Keratinocyte (primary cell): ENCODE results near the gene DDX51. TPM values are rescaled to one million over a fixed set of nuclear protein-coding genes. Genes with fewer than 3 reads are reported as not detected.

Experiments used
- DNase-seq: peaks from one replicate; pipeline ENCODE4 v3.0.0-alpha.2; 2011; ENCODE audit warnings: low read depth, missing footprints, low spot score
- FAIRE-seq: peaks from 2 replicates; lab custom pipeline; 2011; peaks lifted over from hg19 to GRCh38; lab: Jason Lieb, UNC
- H2AFZ ChIP-seq: 2 replicates; pipeline ENCODE4 v1.6.0; 2012; ENCODE audit warnings: low read length, control low read depth, inconsistent platforms; ENCODE audit not compliant: control insufficient read depth
- H3K27ac ChIP-seq: 2 replicates; pipeline ENCODE4 v1.5.1; 2011; ENCODE audit warnings: low read length; ENCODE audit not compliant: control insufficient read depth, insufficient read depth
- H3K27me3 ChIP-seq: 3 replicates; pipeline ENCODE4 v1.6.0; 2011; ENCODE audit warnings: low read length; ENCODE audit not compliant: control insufficient read depth, insufficient read depth; ENCODE audit errors: extremely low read depth
- H3K36me3 ChIP-seq, 2 experiments: 2 replicates in 1 of 2; 3 replicates in 1 of 2; pipeline ENCODE4 v1.5.1; 2011; ENCODE audit warnings: low read length in 2 of 2, mild to moderate bottlenecking in 1 of 2; ENCODE audit not compliant: control insufficient read depth in 2 of 2, insufficient read depth in 2 of 2; ENCODE audit errors: extremely low read depth in 1 of 2
- H3K4me1 ChIP-seq: 3 replicates; pipeline ENCODE4 v1.5.1; 2011; ENCODE audit warnings: low read length; ENCODE audit not compliant: control insufficient read depth, insufficient read depth; ENCODE audit errors: extremely low read depth
- H3K4me2 ChIP-seq: 3 replicates; pipeline ENCODE4 v1.6.0; 2011; ENCODE audit warnings: low read depth, low read length; ENCODE audit not compliant: control insufficient read depth, insufficient read depth; ENCODE audit errors: extremely low read depth
- H3K4me3 ChIP-seq, 3 experiments: fragments of 200-600 bp in 1 of 3; sonication (generic) in 1 of 3; 2 replicates in 2 of 3; 3 replicates in 1 of 3; pipeline ENCODE4 v1.5.1; 2011 to 2016; ENCODE audit warnings: low read length in 3 of 3, mild to moderate bottlenecking in 3 of 3, control low read depth in 2 of 3, inconsistent platforms in 1 of 3, low read depth in 1 of 3, mixed read lengths in 1 of 3, mixed run types in 1 of 3, moderate library complexity in 1 of 3; ENCODE audit not compliant: control insufficient read depth in 2 of 3, insufficient read depth in 2 of 3; ENCODE audit errors: extremely low read depth in 1 of 3
- H3K79me2 ChIP-seq: 2 replicates; pipeline ENCODE4 v1.6.0; 2012; ENCODE audit warnings: low read length; ENCODE audit not compliant: control insufficient read depth, insufficient read depth
- H3K9ac ChIP-seq: 3 replicates; pipeline ENCODE4 v1.6.0; 2011; ENCODE audit warnings: low read length; ENCODE audit not compliant: control insufficient read depth, insufficient read depth; ENCODE audit errors: extremely low read depth
- H3K9me1 ChIP-seq: 3 replicates; pipeline ENCODE4 v1.6.0; 2011; ENCODE audit warnings: low read length; ENCODE audit not compliant: control insufficient read depth, insufficient read depth; ENCODE audit errors: extremely low read depth
- H3K9me3 ChIP-seq: 2 replicates; pipeline ENCODE4 v1.5.1; 2012; ENCODE audit warnings: low read depth, low read length; ENCODE audit not compliant: control insufficient read depth
- H4K20me1 ChIP-seq: 3 replicates; pipeline ENCODE4 v1.6.0; 2011; ENCODE audit warnings: low read length; ENCODE audit not compliant: control insufficient read depth, insufficient read depth; ENCODE audit errors: extremely low read depth
- EZH2 ChIP-seq: IDR thresholded peaks from one replicate; pipeline ENCODE4 v1.6.1; 2012; ENCODE audit warnings: inconsistent platforms, mild to moderate bottlenecking, low read length, moderate library complexity
- dilution Hi-C: fragments of 300-500 bp; cut with MboI; formaldehyde crosslinking; loops from one replicate; pipeline ENCODE4 v1.7.0; 2020; ENCODE audit warnings: low sequenced_read_pairs; ENCODE audit not compliant: extremely low pct_ligation_motif_present
- polyA plus RNA-seq, 5 experiments: library from polyadenylated mRNA; depleted of rRNA in 3 of 5; stranded (reverse) in 3 of 5; stranded (forward) in 1 of 5; unstranded in 1 of 5; fragments of >200 nt; gene quantifications; 1 replicate in 1 of 5; 2 replicates in 3 of 5; 3 replicates in 1 of 5; pipeline versions ENCODE4 v1.2.1 to v1.2.3, GENCODE V29; 2011 to 2012; ENCODE audit warnings: missing spikeins in 2 of 5, low read depth in 1 of 5, low replicate concordance in 1 of 5
- TF ChIP-seq, protein P1 (sequence below), 3 experiments: IDR thresholded peaks in 1 of 3; conservative IDR thresholded peaks in 1 of 3; optimal IDR thresholded peaks in 1 of 3; 2 replicates in 2 of 3; 3 replicates in 1 of 3; pipeline versions ENCODE3 to v1.5.1; 2011; ENCODE audit warnings: low read length in 3 of 3, mild to moderate bottlenecking in 3 of 3, moderate library complexity in 2 of 3, control low read depth in 1 of 3, inconsistent platforms in 1 of 3; ENCODE audit not compliant: insufficient read depth in 2 of 3; ENCODE audit errors: extremely low read depth in 1 of 3

DDX51 gene
- polyA plus RNA-seq, 1 donor (not counting 4 experiments of a cell fraction or from before 2014, with no cell fraction given), result 7.4 TPM

- Histone ChIP-seq H3K27me3 (no peaks in the 10 kb centered on the region), H3K4me2 (no peak overlapping the region), H4K20me1 (no peaks in the 10 kb centered on the region), H3K79me2 (no peaks in the 10 kb centered on the region), H3K36me3 (peaks cover 14 to 19% of the 10 kb centered on the region in 2 experiments), H3K4me1 (no peaks in the 10 kb centered on the region), H3K27ac (no peak overlapping the region), H3K9ac (no peak overlapping the region), H3K9me3 (no peaks in the 10 kb centered on the region), H2AFZ (no peak overlapping the region), H3K9me1 (no peaks in the 10 kb centered on the region), H3K4me3 (no peak overlapping the region)
- no peak for TF ChIP-seq EZH2
- FAIRE-seq (no peak), DNase-seq (no peak)
- dilution Hi-C loops, result no loop called here
These were observed 33.4 kb downstream of the DDX51 start for GRCh38 chr12:132110677-132111076.

GRCh38 chr12:132109741-132110140 is 34.4 kb downstream of the DDX51 start:
- no peaks in the 10 kb centered on the region for H3K79me2 ChIP-seq
- H3K36me3 ChIP-seq, result peaks cover 9 to 17% of the 10 kb centered on the region in 2 experiments
- H3K27me3 ChIP-seq, result no peaks in the 10 kb centered on the region
- DNase-seq (no peak), FAIRE-seq (no peak)
- H2AFZ ChIP-seq, result no peak overlapping the region
- no peaks in the 10 kb centered on the region for H3K9me1 ChIP-seq
- no peaks in the 10 kb centered on the region for H3K4me1 ChIP-seq
- H4K20me1 ChIP-seq, result no peaks in the 10 kb centered on the region
- no peak overlapping the region for H3K4me2 ChIP-seq
- no peak overlapping the region for H3K27ac ChIP-seq
- TF ChIP-seq, protein P1, sequence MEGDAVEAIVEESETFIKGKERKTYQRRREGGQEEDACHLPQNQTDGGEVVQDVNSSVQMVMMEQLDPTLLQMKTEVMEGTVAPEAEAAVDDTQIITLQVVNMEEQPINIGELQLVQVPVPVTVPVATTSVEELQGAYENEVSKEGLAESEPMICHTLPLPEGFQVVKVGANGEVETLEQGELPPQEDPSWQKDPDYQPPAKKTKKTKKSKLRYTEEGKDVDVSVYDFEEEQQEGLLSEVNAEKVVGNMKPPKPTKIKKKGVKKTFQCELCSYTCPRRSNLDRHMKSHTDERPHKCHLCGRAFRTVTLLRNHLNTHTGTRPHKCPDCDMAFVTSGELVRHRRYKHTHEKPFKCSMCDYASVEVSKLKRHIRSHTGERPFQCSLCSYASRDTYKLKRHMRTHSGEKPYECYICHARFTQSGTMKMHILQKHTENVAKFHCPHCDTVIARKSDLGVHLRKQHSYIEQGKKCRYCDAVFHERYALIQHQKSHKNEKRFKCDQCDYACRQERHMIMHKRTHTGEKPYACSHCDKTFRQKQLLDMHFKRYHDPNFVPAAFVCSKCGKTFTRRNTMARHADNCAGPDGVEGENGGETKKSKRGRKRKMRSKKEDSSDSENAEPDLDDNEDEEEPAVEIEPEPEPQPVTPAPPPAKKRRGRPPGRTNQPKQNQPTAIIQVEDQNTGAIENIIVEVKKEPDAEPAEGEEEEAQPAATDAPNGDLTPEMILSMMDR (optimal IDR thresholded peaks at IDR 0.05 in 1 of 3, IDR thresholded peaks at IDR 0.05 in 1 of 3, conservative IDR thresholded peaks at IDR 0.05 in 1 of 3; ENCODE audit: extremely low read depth in 1 of 3, insufficient read depth in 2 of 3, low read length in 3 of 3), result no peak
- no peak for TF ChIP-seq EZH2
- dilution Hi-C loops, result no loop called here
- no peak overlapping the region for H3K4me3 ChIP-seq
- no peaks in the 10 kb centered on the region for H3K9me3 ChIP-seq
- H3K9ac ChIP-seq, result no peak overlapping the region

DNA sequence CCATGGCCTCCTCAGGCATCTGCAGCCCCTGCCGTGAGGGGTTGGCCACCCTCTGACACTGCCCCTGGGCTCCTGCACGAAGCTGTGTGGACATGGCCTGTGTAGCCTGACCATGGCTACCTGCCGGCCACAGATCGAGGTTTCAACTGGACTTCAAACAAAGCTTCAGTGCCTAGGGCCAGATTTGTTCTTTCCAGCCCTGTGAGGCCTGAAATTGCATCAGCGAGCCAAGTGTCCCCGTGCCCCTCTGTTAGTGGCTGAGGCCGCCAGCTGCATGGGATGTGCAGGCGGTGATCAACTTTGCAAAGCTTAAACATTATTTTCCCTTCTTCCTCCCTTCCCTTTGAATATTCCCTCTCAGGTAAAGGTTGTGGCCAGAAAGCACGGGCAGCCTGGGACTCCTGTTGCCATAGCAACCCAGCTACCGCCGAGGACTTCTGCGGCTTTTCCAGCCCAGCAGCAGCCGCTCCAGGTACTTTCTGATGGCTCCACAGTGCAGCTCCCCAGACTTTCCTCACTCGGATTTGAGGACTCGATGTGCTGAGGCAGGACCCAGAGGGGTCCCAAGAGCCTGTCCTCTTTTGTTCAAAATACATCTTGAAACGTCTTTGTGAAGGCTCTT is 35.8 kb downstream of the DDX51 start:
- no peaks in the 10 kb centered on the region for H3K79me2 ChIP-seq
- no peaks in the 10 kb centered on the region for H3K4me1 ChIP-seq
- FAIRE-seq, result no peak
- no peak for TF ChIP-seq EZH2
- TF ChIP-seq, protein P1 (optimal IDR thresholded peaks at IDR 0.05 in 1 of 3, IDR thresholded peaks at IDR 0.05 in 1 of 3, conservative IDR thresholded peaks at IDR 0.05 in 1 of 3; ENCODE audit: extremely low read depth in 1 of 3, insufficient read depth in 2 of 3, low read length in 3 of 3), result no peak
- no peak overlapping the region for H3K4me2 ChIP-seq
- no peak overlapping the region for H3K4me3 ChIP-seq
- dilution Hi-C loops, result no loop called here
- H3K27me3 ChIP-seq, result no peaks in the 10 kb centered on the region
- no peak overlapping the region for H3K27ac ChIP-seq
- no peaks in the 10 kb centered on the region for H3K9me1 ChIP-seq
- no peaks in the 10 kb centered on the region for H3K9me3 ChIP-seq
- no peak overlapping the region for H2AFZ ChIP-seq
- no peak for DNase-seq
- peaks cover 5 to 9% of the 10 kb centered on the region in 2 experiments for H3K36me3 ChIP-seq
- no peak overlapping the region for H3K9ac ChIP-seq
- no peaks in the 10 kb centered on the region for H4K20me1 ChIP-seq
